ENCODE results near the gene TAX1BP1. TPM values are rescaled to one million over a fixed set of nuclear protein-coding genes. Genes with fewer than 3 reads are reported as not detected.

Gene TAX1BP1
- total RNA-seq, 1 experiment from 2014 or later, result 58.5 TPM

DNA sequence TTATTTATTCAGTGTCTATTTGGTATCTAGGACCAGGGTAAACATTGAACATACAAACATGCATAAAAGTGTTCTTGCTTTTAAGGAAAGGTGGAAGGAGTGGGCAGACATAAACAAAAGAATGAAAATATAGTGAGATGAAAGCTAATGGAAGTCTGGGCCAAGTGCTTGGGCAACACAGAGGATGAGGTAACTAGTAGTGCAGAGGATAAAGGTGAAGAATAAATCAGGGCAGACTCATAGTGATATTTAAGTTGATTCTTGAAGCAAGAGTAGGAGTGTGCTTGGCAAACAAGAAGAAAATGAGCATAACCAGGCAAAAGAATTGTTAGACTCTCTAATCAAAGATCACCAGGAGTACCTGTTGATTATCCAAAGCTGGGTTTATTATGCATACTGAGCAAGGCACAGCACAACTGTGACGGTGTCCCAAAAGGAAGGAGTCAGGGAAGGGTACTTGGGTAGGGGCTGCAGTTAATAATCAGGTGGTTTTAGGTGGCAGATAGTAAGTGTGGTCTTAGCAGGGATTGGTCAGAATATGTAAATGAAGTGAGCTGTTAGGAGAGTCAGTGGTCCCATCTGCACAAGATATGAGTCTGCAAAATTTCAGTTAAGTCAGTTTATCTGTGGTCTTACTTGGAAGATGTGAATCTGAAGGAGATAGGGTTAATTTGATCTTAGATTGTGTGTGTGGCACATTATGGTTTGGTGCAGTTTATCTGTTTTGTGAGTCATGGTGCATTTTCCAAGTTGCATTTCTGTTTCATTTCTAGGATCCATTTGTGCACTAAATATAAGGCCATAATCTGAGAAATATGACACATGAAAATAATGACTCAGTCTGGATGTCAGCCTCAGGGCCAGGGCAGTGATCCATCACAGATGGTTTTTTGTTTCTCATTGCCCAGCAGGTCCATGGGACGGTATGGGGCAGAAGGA, 30.6 kb upstream of the TAX1BP1 start:
- ChIA-PET CTCF (interaction anchor here (0.6 kb wide), 1 partner anchor 9 kb away, joined by 5 read pairs; no protein-coding TSS in a partner anchor), POLR2A (ENCODE audit: unreplicated experiment) (interaction anchor here (0.6 kb wide), 1 partner anchor 89 kb away, joined by 4 read pairs; no protein-coding TSS in a partner anchor)
- Histone ChIP-seq H3F3A (ENCODE audit: low read length, unreplicated experiment) (no peaks in the 10 kb centered on the region), H3K36me3 (ENCODE audit: low read depth, low read length) (no peaks in the 10 kb centered on the region), H3K27ac (ENCODE audit: low read length) (peak overlapping the region; percentile 27), H3K4me1 (ENCODE audit: insufficient read depth, low read length) (peaks cover 14% of the 10 kb centered on the region), H3K79me2 (ENCODE audit: low read length) (no peaks in the 10 kb centered on the region), H3K9ac (ENCODE audit: low read length) (no peak overlapping the region), H2AFZ (ENCODE audit: low read length) (no peak overlapping the region), H3K4me2 (ENCODE audit: low read length) (peak overlapping the region; percentile 1; the same call in 1 of the 2 replicates), H4K20me1 (ENCODE audit: low read length) (no peaks in the 10 kb centered on the region), H3K27me3 (ENCODE audit: low read length) (no peaks in the 10 kb centered on the region), H3K4me3 (ENCODE audit: low read length) (no peak overlapping the region), H3K9me3 (ENCODE audit: low read length) (no peaks in the 10 kb centered on the region), H3K9me2 (replicated peaks; ENCODE audit: low read length) (no peaks in the 10 kb centered on the region)
- intact Hi-C loops (cut with micrococcal nuclease), result no loop called here
- DNase-seq, result peak; percentile 79
- ATAC-seq, result peak; percentile 99
- TF ChIP-seq EZH2phosphoT487 (IDR thresholded peaks at IDR 0.05; ENCODE audit: borderline replicate concordance, low read length) (no peak), EZH2 (IDR thresholded peaks at IDR 0.05; ENCODE audit: low read length, unreplicated experiment) (no peak)
- TF ChIP-seq, protein P1, sequence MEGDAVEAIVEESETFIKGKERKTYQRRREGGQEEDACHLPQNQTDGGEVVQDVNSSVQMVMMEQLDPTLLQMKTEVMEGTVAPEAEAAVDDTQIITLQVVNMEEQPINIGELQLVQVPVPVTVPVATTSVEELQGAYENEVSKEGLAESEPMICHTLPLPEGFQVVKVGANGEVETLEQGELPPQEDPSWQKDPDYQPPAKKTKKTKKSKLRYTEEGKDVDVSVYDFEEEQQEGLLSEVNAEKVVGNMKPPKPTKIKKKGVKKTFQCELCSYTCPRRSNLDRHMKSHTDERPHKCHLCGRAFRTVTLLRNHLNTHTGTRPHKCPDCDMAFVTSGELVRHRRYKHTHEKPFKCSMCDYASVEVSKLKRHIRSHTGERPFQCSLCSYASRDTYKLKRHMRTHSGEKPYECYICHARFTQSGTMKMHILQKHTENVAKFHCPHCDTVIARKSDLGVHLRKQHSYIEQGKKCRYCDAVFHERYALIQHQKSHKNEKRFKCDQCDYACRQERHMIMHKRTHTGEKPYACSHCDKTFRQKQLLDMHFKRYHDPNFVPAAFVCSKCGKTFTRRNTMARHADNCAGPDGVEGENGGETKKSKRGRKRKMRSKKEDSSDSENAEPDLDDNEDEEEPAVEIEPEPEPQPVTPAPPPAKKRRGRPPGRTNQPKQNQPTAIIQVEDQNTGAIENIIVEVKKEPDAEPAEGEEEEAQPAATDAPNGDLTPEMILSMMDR (conservative IDR thresholded peaks at IDR 0.05; ENCODE audit: low read depth, low read length), result no peak
- BruUV-seq (replicated peaks), result no TSS peak

- peaks cover 14% of the 10 kb centered on the region for H3K4me1 ChIP-seq (ENCODE audit: insufficient read depth, low read length)
- no TSS peak for BruUV-seq (replicated peaks)
- intact Hi-C loops (cut with micrococcal nuclease), result no loop called here
- no peaks in the 10 kb centered on the region for H4K20me1 ChIP-seq (ENCODE audit: low read length)
- H3K9me3 ChIP-seq (ENCODE audit: low read length), result no peaks in the 10 kb centered on the region
- CTCF ChIA-PET, result no interaction called here
- ATAC-seq (no peak), DNase-seq (no peak)
- H3K9me2 ChIP-seq (replicated peaks; ENCODE audit: low read length), result no peaks in the 10 kb centered on the region
- no peaks in the 10 kb centered on the region for H3K36me3 ChIP-seq (ENCODE audit: low read depth, low read length)
- H2AFZ ChIP-seq (ENCODE audit: low read length), result no peak overlapping the region
- no peaks in the 10 kb centered on the region for H3K79me2 ChIP-seq (ENCODE audit: low read length)
- POLR2A ChIA-PET (ENCODE audit: unreplicated experiment), result no interaction called here
- H3K4me2 ChIP-seq (ENCODE audit: low read length), result no peak overlapping the region
- H3K27ac ChIP-seq (ENCODE audit: low read length), result no peak overlapping the region
- H3K9ac ChIP-seq (ENCODE audit: low read length), result no peak overlapping the region
- no peak overlapping the region for H3K4me3 ChIP-seq (ENCODE audit: low read length)
- no peaks in the 10 kb centered on the region for H3K27me3 ChIP-seq (ENCODE audit: low read length)
- TF ChIP-seq EZH2 (IDR thresholded peaks at IDR 0.05; ENCODE audit: low read length, unreplicated experiment) (no peak), EZH2phosphoT487 (IDR thresholded peaks at IDR 0.05; ENCODE audit: borderline replicate concordance, low read length) (no peak)
- TF ChIP-seq, protein P1 (conservative IDR thresholded peaks at IDR 0.05; ENCODE audit: low read depth, low read length), result no peak
- no peaks in the 10 kb centered on the region for H3F3A ChIP-seq (ENCODE audit: low read length, unreplicated experiment)
These were observed 27.7 kb upstream of the TAX1BP1 start for GRCh38 chr7:27712217-27712616.

Measured in PC-3 (cell line).